NCI-H1092 treated with DMSO at 0.1 percent for 48 hours (cell line): Measurements from ENCODE around the gene SMAGP.
A peak's percentile ranks its signal among the peaks of the same experiment; 100 is the strongest.
"Not testable (repeated sequence)": the region's sequence is repeated elsewhere in the genome, so short reads cannot be mapped to it uniquely, and the experiment has no call there.

Source experiments
- DNase-seq: peaks from one replicate; lab custom pipeline; 2025; lab: John Stamatoyannopoulos, UW

Gene SMAGP, protein sequence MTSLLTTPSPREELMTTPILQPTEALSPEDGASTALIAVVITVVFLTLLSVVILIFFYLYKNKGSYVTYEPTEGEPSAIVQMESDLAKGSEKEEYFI

DNA sequence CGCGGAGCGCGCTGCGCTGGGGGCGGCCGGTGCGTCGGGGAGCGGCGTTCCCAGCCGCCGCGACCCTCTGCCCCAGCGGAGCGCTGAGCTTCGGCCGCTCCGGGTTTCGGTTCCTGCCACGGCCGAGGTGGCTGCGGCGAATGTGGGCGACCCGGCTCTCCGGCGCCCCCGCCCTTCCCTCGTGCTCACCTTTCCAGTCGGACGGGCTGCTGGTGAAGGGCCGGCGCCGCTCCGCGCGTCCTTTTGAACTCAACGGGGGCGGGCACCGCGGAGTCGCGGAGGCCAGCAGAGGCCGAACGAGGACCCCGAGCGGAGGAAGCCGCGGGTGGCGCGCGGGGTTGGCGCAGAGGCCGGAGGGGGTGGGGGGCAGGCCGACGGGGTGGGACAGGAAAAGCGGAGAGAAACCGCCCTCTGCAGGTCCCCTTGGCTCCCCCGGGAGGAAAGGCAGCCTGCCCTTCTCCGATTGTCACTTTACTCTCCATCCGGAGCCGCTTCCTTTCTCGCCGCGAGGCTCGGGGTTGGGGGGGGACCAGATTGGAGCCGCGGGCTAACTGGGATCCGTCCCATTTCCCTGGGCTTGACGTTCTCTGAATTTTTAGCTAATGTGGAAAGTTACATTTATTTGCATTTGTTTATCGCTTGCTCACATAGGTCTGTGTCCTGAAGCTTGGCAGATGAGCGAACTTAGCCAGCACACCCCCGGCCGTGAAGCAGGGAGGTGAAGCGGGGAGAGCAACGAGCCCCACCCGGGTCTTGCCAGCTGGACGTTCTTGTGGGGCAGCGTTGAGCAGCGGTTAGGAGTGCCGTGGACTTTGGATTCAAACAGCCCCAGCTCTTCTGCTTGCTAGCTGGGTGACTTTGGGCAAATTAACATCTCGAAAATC lies at the start of gene SMAGP:
Gene SMAGP, minus strand, starts transcription at position 349 of the 884 bp plus-strand sequence. CDS start 1,137 bp downstream, outside the sequence.
- no peak for DNase-seq

- DNase-seq: no peak
These were observed 48.8 kb upstream of the SMAGP start for GRCh38 chr12:51318846-51319599.

DNA sequence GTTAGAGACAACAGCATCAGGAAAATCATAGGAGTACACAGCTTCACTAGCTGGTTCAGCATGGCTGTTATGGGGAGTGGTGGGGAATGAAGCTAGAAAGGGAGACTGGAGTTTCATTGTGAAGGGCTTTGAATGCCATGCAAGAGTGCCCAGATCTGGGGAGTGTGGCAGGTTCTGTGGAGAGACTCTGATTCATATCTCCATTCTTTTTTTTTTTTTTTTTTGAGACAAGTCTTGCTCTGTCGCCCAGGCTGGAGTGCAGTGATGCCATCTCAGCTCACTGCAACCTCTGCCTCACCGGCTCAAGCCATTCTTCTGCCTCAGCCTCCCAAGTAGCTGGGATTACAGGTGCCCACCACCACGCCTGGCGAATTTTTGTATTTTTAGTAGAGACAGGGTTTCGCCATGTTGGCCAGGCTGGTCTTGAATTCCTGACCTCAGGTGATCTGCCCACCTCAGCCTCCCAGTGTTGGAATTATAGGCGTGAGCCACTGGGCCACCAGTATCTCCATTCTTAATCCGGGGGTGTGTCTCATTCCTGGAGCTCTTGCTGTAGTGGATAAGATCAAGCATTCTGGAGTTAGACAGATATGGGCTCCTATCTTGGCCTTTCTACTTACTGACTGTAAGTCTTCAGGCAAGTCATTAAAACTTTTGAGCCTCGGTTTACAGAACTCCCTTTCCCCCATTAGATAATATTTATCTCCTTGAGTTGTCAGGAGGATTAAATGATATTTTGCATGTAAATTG lies 48.0 kb upstream of the SMAGP start:
- DNase-seq: not testable (repeated sequence)

DNA sequence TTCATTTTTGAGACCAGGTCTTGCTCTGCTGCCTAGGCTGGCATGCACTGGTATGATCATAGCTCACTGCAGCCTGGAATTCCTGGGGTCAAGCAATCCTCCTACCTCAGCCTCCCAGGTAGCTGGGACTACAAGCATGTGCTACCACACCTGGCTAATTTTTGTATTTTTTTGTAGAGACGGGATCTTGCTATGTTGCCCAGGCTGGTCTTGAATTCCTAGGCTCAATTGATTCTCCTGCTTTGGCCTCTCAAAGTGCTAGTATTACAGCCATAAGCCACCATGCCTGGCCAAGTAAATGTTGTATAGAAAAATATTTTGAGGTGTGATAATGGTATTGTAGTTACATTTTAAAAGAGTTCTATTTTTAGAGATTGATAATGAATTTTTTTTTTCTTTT lies 41.2 kb upstream of the SMAGP start:
- DNase-seq: no peak

GRCh38 chr12:51307655-51308593 lies 37.7 kb upstream of the SMAGP start:
- DNase-seq: no peak

- DNase-seq: no peak
These were observed 36.3 kb upstream of the SMAGP start for GRCh38 chr12:51306507-51306906.

GRCh38 chr12:51300768-51301167 lies 30.6 kb upstream of the SMAGP start:
- not testable (repeated sequence) for DNase-seq

GRCh38 chr12:51295651-51296050 lies 25.4 kb upstream of the SMAGP start:
- no peak for DNase-seq

DNA sequence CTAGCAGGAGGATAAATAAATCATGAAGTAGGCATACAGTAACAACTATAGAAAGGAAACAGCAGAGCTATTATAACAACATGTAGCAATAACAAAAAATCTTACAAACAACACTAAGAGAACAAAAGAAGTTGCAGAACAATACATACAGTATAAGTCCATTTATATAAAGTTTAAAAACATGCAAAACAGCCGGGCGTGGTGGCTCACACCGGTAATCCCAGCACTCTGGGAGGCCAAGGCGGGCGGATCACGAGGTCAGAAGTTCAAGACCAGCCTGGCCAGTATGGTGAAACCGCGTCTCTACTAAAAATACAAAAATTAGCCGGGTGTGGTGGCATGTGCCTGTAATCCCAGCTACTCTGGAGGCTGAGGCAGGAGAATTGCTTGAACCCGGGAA lies 23.9 kb upstream of the SMAGP start:
- DNase-seq: not testable (repeated sequence)

- DNase-seq: no peak
These were observed 23.5 kb upstream of the SMAGP start for GRCh38 chr12:51293696-51294095.

- not testable (repeated sequence) for DNase-seq
These were observed 21.6 kb upstream of the SMAGP start for GRCh38 chr12:51291603-51292513.

DNA sequence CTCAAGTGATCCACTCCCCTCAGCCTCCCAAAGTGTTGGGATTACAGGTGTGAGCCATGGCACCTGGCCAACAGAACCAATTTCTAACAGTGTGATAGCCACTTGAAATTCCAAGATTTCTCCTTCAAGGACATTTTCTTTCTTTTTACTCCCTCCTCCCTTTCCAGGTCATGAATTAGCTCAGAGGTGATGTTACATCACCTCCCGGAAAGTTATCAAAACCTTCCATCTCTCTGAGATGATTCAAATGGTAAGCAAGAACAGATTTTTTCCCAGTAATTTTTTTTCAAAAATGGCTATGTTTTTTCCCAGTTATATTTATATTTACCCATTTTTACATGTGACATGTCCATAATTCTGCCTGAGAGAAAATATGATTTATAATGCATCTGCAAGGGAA lies 15.6 kb upstream of the SMAGP start:
- DNase-seq: no peak

GRCh38 chr12:51281202-51281924 lies 11.1 kb upstream of the SMAGP start:
- no peak for DNase-seq

DNA sequence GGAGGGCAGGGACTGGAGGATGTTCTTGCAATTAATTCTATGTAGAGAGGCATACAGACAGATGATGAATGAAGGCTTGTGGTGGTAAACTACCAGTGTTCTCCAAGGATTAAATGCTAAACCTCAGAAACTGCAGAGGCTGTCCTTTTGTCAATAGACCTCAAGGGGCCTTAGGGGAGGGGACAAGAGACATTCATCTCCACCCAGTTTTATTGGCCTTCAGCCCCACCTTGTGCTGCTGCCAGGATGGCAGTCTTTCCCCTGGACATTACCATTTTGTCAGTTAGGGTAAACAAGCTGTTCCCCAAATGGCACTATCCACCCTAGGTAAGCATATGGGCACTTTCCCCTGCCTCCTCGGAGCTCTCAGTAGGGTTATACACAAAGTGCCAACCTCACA lies 4.9 kb upstream of the SMAGP start:
- DNase-seq: no peak

DNA sequence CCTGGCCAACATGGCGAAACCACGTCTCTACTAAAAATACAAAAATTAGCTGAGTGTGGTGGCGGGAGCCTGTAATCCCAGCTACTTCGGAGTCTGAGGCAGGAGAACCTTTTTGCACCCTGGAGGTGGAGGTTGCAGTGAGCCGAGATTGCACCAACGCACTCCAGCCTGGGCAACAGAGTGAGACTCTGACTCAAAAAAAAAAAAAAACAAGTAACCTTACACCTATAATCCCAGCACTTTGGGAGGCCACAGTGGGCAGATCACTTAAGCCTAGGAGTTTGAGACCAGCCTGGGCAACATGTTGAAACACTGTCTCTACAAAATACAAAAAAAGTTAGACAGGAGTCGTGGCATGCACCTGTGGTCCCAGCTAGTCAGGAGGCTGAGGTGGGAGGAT lies 2.6 kb upstream of the SMAGP start:
- not testable (repeated sequence) for DNase-seq

GRCh38 chr12:51270951-51271518 lies 820 bp upstream of the SMAGP start:
- DNase-seq: no peak

DNA sequence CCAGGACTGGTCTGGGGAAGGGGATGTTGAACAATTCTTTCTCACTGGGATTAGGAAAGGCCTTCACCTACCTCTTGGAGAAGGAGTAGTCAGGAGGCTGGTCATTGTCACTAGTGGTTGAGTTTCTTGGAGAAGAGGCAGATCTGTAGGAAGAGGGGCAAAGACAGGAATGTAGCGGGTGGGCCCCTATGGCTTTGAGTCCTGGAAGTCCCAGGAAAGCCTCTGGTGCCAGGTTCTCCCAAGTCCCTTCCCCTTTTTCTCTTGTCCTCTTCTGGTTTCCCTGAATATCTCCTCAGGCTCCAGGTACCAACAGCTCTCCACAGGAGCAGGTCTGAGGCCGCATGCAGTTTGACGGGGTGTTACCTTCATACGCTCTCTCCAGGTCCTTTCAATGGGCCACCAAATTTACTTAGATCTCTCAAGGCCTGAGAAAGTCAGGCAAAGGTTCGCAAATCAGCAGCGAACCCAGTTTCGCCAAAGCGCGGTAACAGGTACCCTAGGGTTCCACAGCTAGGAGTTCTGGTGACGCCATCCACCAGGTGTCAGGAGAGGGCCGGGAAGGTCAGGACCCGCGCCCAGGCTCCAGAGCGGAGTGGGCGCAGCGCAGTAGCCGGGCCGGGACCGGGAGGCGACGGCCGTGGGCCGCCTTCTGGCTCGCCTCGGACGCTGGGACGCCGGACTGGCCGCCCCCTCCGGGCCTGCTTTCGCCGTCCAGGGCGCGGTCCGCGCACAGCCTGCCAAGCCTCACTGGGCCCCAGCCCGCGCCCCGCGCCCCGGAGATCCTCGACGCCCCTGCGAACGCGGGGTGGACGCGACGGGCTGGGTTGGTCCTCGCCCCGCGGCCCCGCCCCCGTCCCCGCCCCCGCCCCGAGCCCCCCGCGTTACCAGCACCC lies 795 bp downstream of the SMAGP start:
- peak; percentile 20 for DNase-seq

DNA sequence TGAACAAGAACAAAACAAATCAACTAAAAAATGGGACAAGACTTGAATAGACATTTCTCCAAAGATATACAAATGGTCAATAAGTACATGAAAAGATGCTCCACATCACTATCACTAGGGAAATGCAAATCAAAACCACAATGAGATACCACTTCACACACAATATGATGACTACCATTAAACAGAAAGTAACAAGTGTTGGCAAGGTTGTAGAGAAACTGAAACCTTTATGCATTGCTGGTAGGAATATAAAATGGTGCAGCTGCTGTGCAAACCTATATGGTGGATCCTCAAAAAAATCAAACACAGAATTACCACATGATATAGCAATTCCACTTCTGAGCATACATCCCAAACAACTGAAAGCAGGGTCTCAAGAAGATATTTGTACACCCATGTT lies 5.2 kb downstream of the SMAGP start:
- no peak for DNase-seq
